GM12878 (cell line): ENCODE results near the gene CASK. TPM values are rescaled to one million over a fixed set of nuclear protein-coding genes. Genes with fewer than 3 reads are reported as not detected.

ENCODE experiments used
- ATAC-seq: fragments of 200-7000 bp; cut with Tn5 transposase; 3 replicates; pipeline ENCODE4 v1.9.1; 2020; ENCODE audit warnings: mild to moderate bottlenecking, moderate library complexity
- BruUV-seq: library from RNA; stranded (reverse); fragments of 400-500 nt; replicated peaks from 2 replicates; lab custom pipeline; 2021; lab: Mats Ljungman, UMichigan
- CTCF ChIA-PET: fragments of 300-600 bp; sonication (Branson Sonifier 250); formaldehyde crosslinking; extraction: SDS; loops from one replicate; lab custom pipeline; 2021; ENCODE audit warnings: inconsistent platforms; lab: Yijun Ruan, JAX
- POLR2A ChIA-PET: fragments of 350-600 bp; formaldehyde crosslinking; extraction: SDS; loops from one replicate; lab custom pipeline; 2021; ENCODE audit warnings: inconsistent platforms; lab: Charles Lee
- RAD21 ChIA-PET: fragments of 300-600 bp; sonication (Branson Sonifier 250); formaldehyde crosslinking; loops from one replicate; lab custom pipeline; 2023; ENCODE audit warnings: antibody characterized with exemption; ENCODE audit not compliant: unreplicated experiment; lab: Charles Lee
- SMC1A ChIA-PET: fragments of 300-600 bp; sonication (Branson Sonifier 250); formaldehyde crosslinking; loops from one replicate; lab custom pipeline; 2023; ENCODE audit not compliant: unreplicated experiment, uncharacterized antibody; lab: Charles Lee
- DNase-seq: peaks from one replicate; pipeline ENCODE4 v3.0.0-alpha.2; 2011; ENCODE audit warnings: low read depth, low spot score
- FAIRE-seq: peaks from 3 replicates; lab custom pipeline; 2011; peaks lifted over from hg19 to GRCh38; lab: Jason Lieb, UNC
- H2AFZ ChIP-seq: 2 replicates; pipeline ENCODE4 v1.6.0; 2011; ENCODE audit warnings: low read depth, low read length, control low read depth; ENCODE audit not compliant: control insufficient read depth
- H3K27ac ChIP-seq: 2 replicates; pipeline ENCODE4 v1.5.1; 2011; ENCODE audit warnings: control low read depth; ENCODE audit not compliant: control insufficient read depth, insufficient read depth
- H3K27me3 ChIP-seq, 2 experiments: replicated peaks in 1 of 2; 2 replicates each; pipeline versions ENCODE4 v1.6.0 to v1.6.1; 2011; ENCODE audit warnings: low read length in 1 of 2; ENCODE audit not compliant: control insufficient read depth in 2 of 2, insufficient read depth in 2 of 2
- H3K36me3 ChIP-seq, 2 experiments: 2 replicates each; pipeline ENCODE4 v1.5.1; 2011; ENCODE audit warnings: low read length in 1 of 2; ENCODE audit not compliant: control insufficient read depth in 2 of 2, insufficient read depth in 2 of 2
- H3K4me1 ChIP-seq: 2 replicates; pipeline ENCODE4 v1.6.1; 2011; ENCODE audit warnings: mild to moderate bottlenecking, low read length, moderate library complexity, mixed read lengths; ENCODE audit not compliant: control insufficient read depth, insufficient read depth
- H3K4me2 ChIP-seq: 2 replicates; pipeline ENCODE4 v1.6.0; 2011; ENCODE audit warnings: control low read depth; ENCODE audit not compliant: control insufficient read depth, insufficient read depth
- H3K4me3 ChIP-seq: fragments of 200-600 bp; sonication (generic); 2 replicates; pipeline ENCODE4 v1.5.1; 2016
- H3K79me2 ChIP-seq: 2 replicates; pipeline ENCODE4 v1.6.0; 2011; ENCODE audit warnings: low read length; ENCODE audit not compliant: control insufficient read depth, insufficient read depth
- H3K9ac ChIP-seq: 2 replicates; pipeline ENCODE4 v1.8.0; 2011; ENCODE audit warnings: low read length, control low read depth, mixed read lengths; ENCODE audit not compliant: control insufficient read depth, insufficient read depth
- H3K9me3 ChIP-seq: replicated peaks from 3 replicates; pipeline ENCODE4 v1.5.1; 2011; ENCODE audit warnings: mild to moderate bottlenecking, low read length; ENCODE audit not compliant: control insufficient read depth, insufficient read depth
- H4K20me1 ChIP-seq: 2 replicates; pipeline ENCODE4 v1.6.0; 2011; ENCODE audit not compliant: control insufficient read depth, insufficient read depth
- E2F4 ChIP-seq: IDR thresholded peaks from 2 replicates; pipeline ENCODE4 v1.6.1; 2012; ENCODE audit warnings: low read depth, low read length, improper control_type of control experiment
- RUNX3 ChIP-seq: IDR thresholded peaks from 2 replicates; pipeline ENCODE4 v1.6.1; 2012; ENCODE audit warnings: low read length, inconsistent platforms
- TCF3 ChIP-seq: IDR thresholded peaks from 2 replicates; pipeline ENCODE4 v1.6.1; 2012; ENCODE audit warnings: low read depth, mild to moderate bottlenecking, low read length, borderline replicate concordance; ENCODE audit not compliant: insufficient read depth
- USF1 ChIP-seq: IDR thresholded peaks from 2 replicates; pipeline ENCODE4 v1.6.1; 2011; ENCODE audit warnings: borderline replicate concordance, low read depth, mild to moderate bottlenecking, moderate library complexity, mixed read lengths, low read length; ENCODE audit not compliant: insufficient read depth; ENCODE audit errors: extremely low read length
- ZBTB11 ChIP-seq: fragments of 450-650 bp; formaldehyde crosslinking; IDR thresholded peaks from 2 replicates; pipeline ENCODE4 v1.5.0; 2022; ENCODE audit warnings: mild to moderate bottlenecking, missing genetic modification characterization
- WGBS: methylation state at CpG from one replicate; pipeline ENCODE4 v1.1.6; 2016; ENCODE audit warnings: low lambda C conversion rate; ENCODE audit not compliant: insufficient replicate concordance, insufficient coverage; ENCODE audit errors: missing lambda C conversion rate; 5-methylcytosine and 5-hydroxymethylcytosine counted together
- in situ Hi-C: fragments of 300-500 bp; cut with MboI; formaldehyde crosslinking; loops from 9 replicates; pipeline ENCODE4 v1.14.3; 2018; ENCODE audit warnings: mixed read lengths
- intact Hi-C: fragments of 100-400 bp; cut with micrococcal nuclease; formaldehyde crosslinking; loops from one replicate; pipeline ENCODE4 v1.14.2; 2022; ENCODE audit not compliant: unreplicated experiment
- polyA plus RNA-seq, 11 experiments: library from polyadenylated mRNA; depleted of rRNA in 4 of 11; unstranded in 6 of 11; stranded (reverse) in 5 of 11; fragments of >200 nt; fragmentation: Nextera tagmentation in 4 of 11; fragmentation: Illumina TruSeq in 1 of 11; extraction: Ambion mirVana in 4 of 11; extraction: Trizol in 1 of 11; gene quantifications; 1 replicate in 1 of 11; 2 replicates in 10 of 11; pipeline versions ENCODE4 v1.2.1 to v1.2.3, GENCODE V29; 2011 to 2016; ENCODE audit warnings: inconsistent platforms in 2 of 11, missing spikeins in 2 of 11, low read depth in 1 of 11
- total RNA-seq, 4 experiments: library from RNA; depleted of rRNA in 3 of 4; stranded (reverse); fragments of >200 nt in 3 of 4; fragmentation: Illumina TruSeq in 1 of 4; extraction: Trizol in 1 of 4; gene quantifications; 2 replicates each; pipeline versions ENCODE4 v1.2.1 to v1.2.3, GENCODE V29; 2013 to 2021

Gene CASK
- total and polyA plus RNA-seq, 10 of the 15 experiments (the other 5 are each of a cell fraction or from before 2014, with no cell fraction given), result 0.60 to 45.9 (median 4.8) TPM

DNA sequence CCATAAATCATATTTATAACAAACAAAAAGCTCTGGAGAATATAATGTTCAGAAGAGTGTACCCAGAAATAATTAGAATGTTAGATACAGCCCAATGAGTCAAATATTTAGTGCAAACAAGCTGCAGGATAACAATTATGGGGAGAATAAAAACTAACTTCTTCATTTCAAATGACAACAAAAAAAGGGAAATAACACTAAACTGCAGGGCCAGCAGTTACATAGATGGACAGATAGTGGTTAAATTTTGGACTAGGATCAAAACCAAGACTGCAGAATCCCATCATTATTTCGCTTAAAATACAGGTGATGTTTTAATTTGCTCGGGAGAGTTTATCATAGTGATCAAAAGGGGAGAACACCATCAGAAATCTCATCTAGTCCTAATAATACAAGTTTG, 235.2 kb downstream of the CASK start:
- intact Hi-C loops (no loop called here), in situ Hi-C loops (no loop called here)
- FAIRE-seq (no peak), ATAC-seq (no peak), DNase-seq (no peak)
- no TSS peak for BruUV-seq
- H3K4me1 ChIP-seq, result peaks cover 13% of the 10 kb centered on the region
- ChIA-PET RAD21 (interaction anchor here (0.7 to 1.9 kb wide), 2 partner anchors 19 to 26 kb away, joined by 3 to 6 read pairs; no protein-coding TSS in a partner anchor), CTCF (interaction anchor here (0.6 to 1.0 kb wide), 2 partner anchors 17 to 854 kb away, joined by 3 read pairs; no protein-coding TSS in a partner anchor), POLR2A (no interaction called here), SMC1A (interaction anchor here (1.2 to 1.5 kb wide), 3 partner anchors 16 to 22 kb away, joined by 3 to 7 read pairs (median 3); no protein-coding TSS in a partner anchor)
- no peak overlapping the region for H3K9ac ChIP-seq
- no peak overlapping the region for H3K27ac ChIP-seq
- no peaks in the 10 kb centered on the region for H3K27me3 ChIP-seq
- no peak overlapping the region for H3K4me2 ChIP-seq
- no peaks in the 10 kb centered on the region for H4K20me1 ChIP-seq
- no peaks in the 10 kb centered on the region for H3K36me3 ChIP-seq
- 39% methylated on average over 2 of the region's 2 CpGs for WGBS
- TF ChIP-seq USF1, result no peak
- TF ChIP-seq ZBTB11 (CRISPR knock-in tag), result no peak
- TF ChIP-seq RUNX3, result no peak
- no peak for TF ChIP-seq E2F4
- no peak for TF ChIP-seq TCF3
- H3K4me3 ChIP-seq, result no peak overlapping the region
- no peak overlapping the region for H2AFZ ChIP-seq
- H3K9me3 ChIP-seq, result no peaks in the 10 kb centered on the region
- no peaks in the 10 kb centered on the region for H3K79me2 ChIP-seq
